Kidney capillary endothelial cell (primary cell): ENCODE results near the gene MAST3.
"Not testable (repeated sequence)": the region's sequence is repeated elsewhere in the genome, so short reads cannot be mapped to it uniquely, and the experiment has no call there.

ENCODE experiments used
- DNase-seq: peaks from one replicate; pipeline ENCODE4 v3.0.0-alpha.2; 2018; ENCODE audit warnings: low spot score

MAST3 gene

DNA sequence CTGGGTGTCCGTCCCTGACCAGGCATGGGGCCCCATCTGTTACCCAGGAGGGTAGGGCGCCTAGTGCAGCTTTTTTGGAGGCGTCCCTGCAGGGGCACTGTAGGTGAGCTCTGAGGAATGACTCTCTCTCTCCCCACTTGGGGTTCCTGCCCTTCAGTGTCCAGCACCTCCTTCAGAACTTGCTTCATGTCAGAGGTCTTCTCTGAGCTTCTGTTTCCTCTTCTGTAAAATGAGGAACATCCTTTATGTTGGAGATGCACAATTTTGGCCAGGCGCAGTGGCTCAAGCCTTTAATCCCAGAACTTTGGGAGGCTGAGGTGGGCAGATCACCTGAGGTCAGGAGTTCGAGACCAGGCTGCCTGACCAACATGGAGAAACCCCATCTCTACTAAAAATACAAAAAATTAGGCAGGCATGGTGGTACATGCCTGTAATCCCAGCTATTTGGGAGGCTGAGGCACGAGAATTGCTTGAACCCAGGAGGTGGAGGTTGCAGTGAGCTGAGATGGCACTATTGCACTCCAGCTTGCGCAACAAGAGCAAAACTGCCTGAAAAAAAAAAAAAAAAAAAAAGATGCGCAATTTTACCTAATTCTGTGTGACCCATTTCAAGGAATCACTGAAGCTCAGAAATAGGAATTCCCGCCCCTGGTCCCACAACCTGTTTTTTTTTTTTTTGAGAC lies 40.2 kb downstream of the MAST3 start:
- no peak for DNase-seq

GRCh38 chr19:18140473-18140872 lies 42.9 kb downstream of the MAST3 start:
- DNase-seq: no peak

DNA sequence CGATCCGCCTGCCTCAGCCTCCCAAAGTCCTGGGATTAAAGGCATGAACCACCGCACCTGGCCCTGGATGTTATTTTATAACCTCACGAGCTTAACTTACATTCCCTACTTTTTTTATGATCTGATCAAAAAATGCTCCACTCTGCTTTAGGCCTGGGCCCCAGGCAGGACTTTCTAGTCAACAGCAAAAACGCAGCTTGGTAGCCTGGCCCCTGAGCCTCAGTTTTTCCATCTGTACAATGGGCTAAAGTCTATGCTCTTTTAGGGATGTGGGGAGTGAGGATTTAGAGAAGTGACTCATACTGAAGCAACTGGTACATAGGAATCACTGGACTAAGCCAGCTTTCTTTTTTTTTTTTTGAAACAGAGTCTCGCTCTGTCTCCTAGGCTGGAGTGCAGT lies 43.5 kb downstream of the MAST3 start:
- DNase-seq: no peak

DNA sequence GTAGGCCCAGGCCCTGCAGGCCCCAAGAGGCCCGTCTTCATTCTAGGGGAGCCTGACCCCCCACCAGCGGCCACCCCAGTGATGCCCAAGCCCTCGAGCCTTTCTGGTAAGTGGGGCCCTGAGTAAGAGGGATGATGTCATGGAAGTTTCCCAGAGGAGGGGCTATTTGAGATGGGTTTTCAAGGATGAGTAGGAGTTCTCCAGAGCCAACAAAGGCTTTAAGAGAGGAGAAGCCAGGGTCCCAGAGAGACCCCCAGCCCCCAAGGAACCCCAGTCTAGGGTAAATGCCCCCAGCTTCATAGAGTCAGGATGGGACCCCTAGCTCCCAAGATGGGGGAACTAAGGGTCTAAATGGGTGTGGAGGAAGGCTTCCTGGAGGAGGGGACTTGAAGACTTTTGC lies 46.3 kb downstream of the MAST3 start:
- no peak for DNase-seq

DNA sequence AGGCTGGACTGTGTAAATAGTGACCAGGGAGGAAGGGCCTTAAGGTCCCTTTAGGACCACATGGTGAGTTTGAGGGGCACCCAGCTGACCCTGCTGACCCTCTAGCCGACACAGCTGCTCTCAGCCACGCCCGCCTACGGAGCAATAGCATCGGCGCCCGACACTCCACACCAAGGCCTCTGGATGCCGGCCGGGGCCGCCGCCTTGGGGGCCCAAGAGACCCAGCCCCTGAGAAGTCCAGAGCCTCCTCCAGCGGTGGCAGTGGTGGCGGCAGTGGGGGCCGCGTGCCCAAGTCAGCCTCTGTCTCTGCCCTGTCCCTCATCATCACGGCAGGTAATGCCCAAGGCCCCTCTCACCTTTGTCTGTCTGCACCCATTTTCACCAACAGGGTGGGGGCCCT lies 46.8 kb downstream of the MAST3 start:
- no peak for DNase-seq

GRCh38 chr19:18144906-18145305 lies 47.3 kb downstream of the MAST3 start:
- DNase-seq: no peak

DNA sequence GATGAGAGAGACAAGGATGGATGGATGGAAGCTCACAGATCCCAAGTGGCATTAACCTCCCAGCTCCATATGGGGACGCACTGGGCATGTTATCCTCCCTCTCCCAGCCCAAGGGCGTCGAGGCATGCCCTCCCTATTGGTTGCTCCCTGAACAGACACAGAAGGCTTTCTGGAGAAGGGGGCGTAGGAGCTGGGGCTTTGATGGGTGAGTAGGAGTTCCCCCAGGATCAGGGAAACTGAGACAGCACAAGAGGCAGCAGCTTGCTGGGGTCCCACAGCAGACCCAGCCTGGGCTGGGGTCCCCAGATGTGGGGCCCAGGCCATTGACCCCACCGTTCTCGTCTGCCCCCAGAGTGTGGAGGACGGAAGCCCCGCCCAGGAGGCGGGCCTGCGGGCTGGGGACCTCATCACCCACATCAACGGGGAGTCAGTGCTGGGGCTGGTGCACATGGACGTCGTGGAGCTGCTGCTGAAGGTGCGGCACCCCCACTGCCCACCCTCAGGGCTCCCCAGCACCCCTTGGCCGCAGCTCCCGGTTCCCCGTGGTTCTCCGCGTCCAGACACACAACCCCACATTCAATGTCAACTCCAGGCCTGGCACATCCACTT lies 47.9 kb downstream of the MAST3 start:
- no peak for DNase-seq

- no peak for DNase-seq
These were observed 49.8 kb downstream of the MAST3 start for GRCh38 chr19:18147396-18147795.

GRCh38 chr19:18149596-18149975 lies 52.0 kb downstream of the MAST3 start:
- no peak for DNase-seq

GRCh38 chr19:18150776-18151624 lies 53.4 kb downstream of the MAST3 start:
- DNase-seq: no peak

- DNase-seq: peak; percentile 97
These were observed 54.9 kb downstream of the MAST3 start for GRCh38 chr19:18152442-18152816.

- DNase-seq: peak; percentile 99
These were observed 55.4 kb downstream of the MAST3 start, which contains the start of gene PIK3R2 for GRCh38 chr19:18152817-18153555. Gene PIK3R2 (plus strand): TSS chr19:18153163. CDS start chr19:18155880, 2,717 bp downstream.

- no peak for DNase-seq
These were observed 56.1 kb downstream of the MAST3 start for GRCh38 chr19:18153556-18154134.

- DNase-seq: no peak
These were observed 57.8 kb downstream of the MAST3 start for GRCh38 chr19:18155095-18156087.

- no peak for DNase-seq
These were observed 58.7 kb downstream of the MAST3 start for GRCh38 chr19:18156268-18156667.

DNA sequence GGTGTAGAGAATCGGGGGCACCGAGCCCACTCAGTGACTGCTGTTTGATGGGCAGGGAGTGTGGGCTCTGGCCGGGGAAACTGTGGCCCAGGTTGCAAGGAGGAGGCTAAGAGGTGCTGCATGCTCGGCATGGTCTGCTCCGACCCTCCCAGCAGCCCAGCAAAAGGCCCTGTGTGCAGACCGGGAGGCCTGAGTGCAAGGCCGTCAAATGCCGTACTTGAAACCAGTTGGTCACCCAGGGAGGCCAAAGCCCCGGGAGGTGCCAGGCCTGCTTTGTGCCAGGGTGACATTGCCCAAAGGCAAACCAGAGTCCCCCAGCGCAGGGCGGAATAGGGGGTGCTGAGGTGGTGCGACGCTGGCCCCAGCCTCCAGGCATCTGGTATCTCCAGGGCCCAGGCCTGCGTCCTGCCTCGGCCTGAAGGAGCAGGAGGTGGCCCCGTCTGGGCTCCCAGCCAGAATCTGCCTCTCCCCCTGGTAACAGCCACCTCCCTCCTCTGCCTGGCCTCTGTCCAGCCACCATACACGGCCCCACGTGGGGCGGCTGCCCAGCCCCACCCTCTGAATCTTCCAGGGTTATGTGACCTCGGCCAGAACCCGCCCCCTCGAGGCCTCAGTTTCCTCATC lies 59.4 kb downstream of the MAST3 start:
- peak; percentile 33 for DNase-seq

DNA sequence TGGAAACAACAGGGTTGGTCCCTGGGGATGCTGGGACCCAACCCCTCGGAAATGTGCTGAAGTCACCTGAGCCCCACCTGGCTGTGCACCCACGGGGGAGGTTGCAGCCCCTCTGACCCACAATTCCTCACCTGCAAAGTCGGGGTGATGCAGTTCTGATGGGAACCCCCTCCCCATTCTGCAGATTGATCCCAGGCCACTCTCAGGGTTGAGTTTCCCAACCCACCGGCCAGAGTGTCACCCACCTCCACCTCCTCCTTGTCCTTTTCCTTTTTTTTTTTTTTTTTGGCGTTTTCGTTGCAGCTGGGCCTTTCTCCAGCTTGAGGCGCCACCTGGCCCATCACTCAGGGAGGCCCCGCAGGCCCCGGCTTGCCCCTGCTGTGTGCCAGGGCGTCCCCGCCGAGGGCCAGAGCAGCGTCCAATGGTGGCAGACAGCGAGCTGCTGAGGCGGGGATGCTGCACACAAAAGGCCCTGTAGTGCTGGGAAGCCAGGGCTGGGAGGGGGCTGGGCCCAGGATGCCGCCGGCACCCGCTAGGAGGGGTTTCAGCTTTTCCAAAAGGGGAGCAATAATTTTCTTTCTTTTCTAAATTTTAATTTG lies 60.0 kb downstream of the MAST3 start:
- no peak for DNase-seq

DNA sequence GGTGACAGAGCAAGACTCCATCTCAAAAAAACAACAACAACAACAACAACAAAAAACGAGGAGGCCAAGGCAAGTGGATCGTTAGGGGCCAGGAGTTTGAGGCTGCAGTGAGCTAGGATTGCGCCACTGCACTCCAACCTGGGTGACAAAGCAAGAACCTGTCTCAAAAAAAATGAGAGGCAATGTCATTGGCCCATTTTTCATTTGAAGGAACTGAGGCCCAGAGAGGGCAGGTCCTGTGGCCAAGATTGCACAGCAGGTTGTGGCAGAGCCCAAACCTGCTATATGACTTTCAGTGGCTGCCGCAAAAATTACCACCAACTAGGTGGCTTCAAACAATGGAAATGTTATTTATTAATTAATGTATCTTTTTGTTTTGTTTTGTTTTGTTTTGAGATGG lies 60.9 kb downstream of the MAST3 start:
- DNase-seq: no peak

DNA sequence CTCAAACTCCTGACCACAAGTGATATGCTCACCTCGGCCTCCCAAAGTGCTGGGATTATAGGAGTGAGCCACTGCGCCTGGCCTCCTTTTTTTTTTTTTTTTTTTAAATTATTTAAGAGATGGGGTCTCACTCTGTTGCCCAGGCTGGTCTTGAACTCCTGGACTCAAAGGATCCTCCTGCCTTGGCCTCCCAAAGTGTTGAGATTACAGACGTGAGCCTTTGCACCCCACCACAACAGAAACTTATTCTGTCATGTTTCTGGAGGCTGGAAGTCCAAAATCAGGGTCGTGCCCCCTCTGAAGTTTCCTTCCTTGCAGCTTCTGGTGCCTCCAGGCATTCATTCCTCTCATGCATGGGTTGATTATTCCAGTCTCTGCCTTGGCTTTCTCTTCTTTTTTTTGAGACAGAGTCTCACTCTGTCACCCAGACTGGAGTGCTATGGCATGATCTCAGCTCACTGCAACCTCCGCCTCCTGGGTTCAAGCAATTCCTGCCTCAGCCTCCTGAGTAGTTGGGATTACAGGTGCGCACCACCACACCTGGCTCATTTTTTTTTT lies 61.6 kb downstream of the MAST3 start:
- not testable (repeated sequence) for DNase-seq

DNA sequence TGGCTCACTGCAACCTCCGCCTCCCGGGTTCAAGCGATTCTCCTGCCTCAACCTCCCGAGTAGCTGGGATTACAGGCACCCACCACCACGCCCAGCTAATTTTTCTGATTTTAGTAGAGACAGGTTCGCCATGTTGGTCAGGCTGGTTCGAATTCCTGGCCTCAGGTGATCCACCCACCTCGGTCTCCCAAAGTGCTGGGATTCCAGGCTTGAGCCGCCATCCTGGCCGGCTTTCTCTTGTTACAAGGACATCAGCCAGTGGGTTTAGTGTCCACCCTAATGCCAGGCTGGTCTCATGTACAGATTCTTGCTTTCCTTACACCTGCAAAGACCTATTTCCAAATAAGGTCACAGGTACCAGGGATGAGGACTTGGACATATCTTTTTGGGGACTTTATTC lies 62.2 kb downstream of the MAST3 start:
- no peak for DNase-seq
